Body of pancreas (tissue), 4 donors: ENCODE results near the gene NCOR2. TPM values are rescaled to one million over a fixed set of nuclear protein-coding genes. Genes with fewer than 3 reads are reported as not detected.
A peak's percentile ranks its signal among the peaks of the same experiment; 100 is the strongest.

Experiments
- ATAC-seq: fragments of 150-250 bp; one replicate; pipeline ENCODE4 v1.9.1; 2016
- DNase-seq, 4 donors: peaks; one replicate each; pipeline ENCODE4 v3.0.0-alpha.2; 2019
- H3K27ac ChIP-seq, 4 donors: fragments of 200-600 bp; sonication (generic); 1 replicate in 3 of 4; 2 replicates in 1 of 4; pipeline versions ENCODE4 v1.5.1 to v1.6.1; 2016 to 2019; ENCODE audit warnings: mild to moderate bottlenecking in 1 of 4, mixed read lengths in 1 of 4, moderate library complexity in 1 of 4
- H3K27me3 ChIP-seq, 2 donors: fragments of 200-600 bp; sonication (generic); one replicate each; pipeline ENCODE4 v1.6.0; 2016; ENCODE audit warnings: mild to moderate bottlenecking in 1 of 2
- H3K36me3 ChIP-seq, 2 donors: fragments of 200-600 bp; sonication (generic); replicated peaks in 1 of 2; 2 replicates each; pipeline ENCODE4 v1.5.1; 2016; ENCODE audit warnings: low read depth in 2 of 2; ENCODE audit not compliant: insufficient read depth in 1 of 2
- H3K4me1 ChIP-seq: fragments of 200-600 bp; sonication (generic); one replicate; pipeline ENCODE4 v1.6.0; 2016
- H3K4me3 ChIP-seq, 2 donors: fragments of 200-600 bp; sonication (generic); 1 replicate in 1 of 2; 2 replicates in 1 of 2; pipeline ENCODE4 v1.5.1; 2016 to 2019
- H3K9me3 ChIP-seq, 3 donors: fragments of 200-600 bp; sonication (generic); 1 replicate in 2 of 3; 2 replicates in 1 of 3; pipeline ENCODE4 v1.5.1; 2016
- POLR2A ChIP-seq, 3 donors: fragments of 450-650 bp; IDR thresholded peaks; one replicate each; pipeline ENCODE4 v1.6.1; 2016; ENCODE audit warnings: antibody characterized with exemption in 3 of 3, mild to moderate bottlenecking in 2 of 3
- WGBS, 2 donors: methylation state at CpG; one replicate each; pipeline ENCODE4 v1.1.5; 2017; 5-methylcytosine and 5-hydroxymethylcytosine counted together
- intact Hi-C: fragments of 100-400 bp; cut with DNase I; formaldehyde crosslinking; loops from one replicate; pipeline ENCODE4 v1.15.1; 2023
- total RNA-seq, 2 donors: library from RNA; depleted of rRNA; stranded (reverse); fragments of >200 nt; gene quantifications; one replicate each; pipeline ENCODE4 v1.1.0, GENCODE V29; 2016
- TF ChIP-seq, protein P1 (sequence below), 7 experiments: fragments of 450-650 bp in 4 of 7; fragments of 200-600 bp in 3 of 7; sonication (generic) in 3 of 7; IDR thresholded peaks; one replicate each; pipeline ENCODE4 v1.5.1; 2016 to 2019; ENCODE audit warnings: antibody characterized with exemption in 7 of 7

Gene NCOR2
- total RNA-seq, 2 donors from 2014 or later, result 53.7 to 397 TPM

DNA sequence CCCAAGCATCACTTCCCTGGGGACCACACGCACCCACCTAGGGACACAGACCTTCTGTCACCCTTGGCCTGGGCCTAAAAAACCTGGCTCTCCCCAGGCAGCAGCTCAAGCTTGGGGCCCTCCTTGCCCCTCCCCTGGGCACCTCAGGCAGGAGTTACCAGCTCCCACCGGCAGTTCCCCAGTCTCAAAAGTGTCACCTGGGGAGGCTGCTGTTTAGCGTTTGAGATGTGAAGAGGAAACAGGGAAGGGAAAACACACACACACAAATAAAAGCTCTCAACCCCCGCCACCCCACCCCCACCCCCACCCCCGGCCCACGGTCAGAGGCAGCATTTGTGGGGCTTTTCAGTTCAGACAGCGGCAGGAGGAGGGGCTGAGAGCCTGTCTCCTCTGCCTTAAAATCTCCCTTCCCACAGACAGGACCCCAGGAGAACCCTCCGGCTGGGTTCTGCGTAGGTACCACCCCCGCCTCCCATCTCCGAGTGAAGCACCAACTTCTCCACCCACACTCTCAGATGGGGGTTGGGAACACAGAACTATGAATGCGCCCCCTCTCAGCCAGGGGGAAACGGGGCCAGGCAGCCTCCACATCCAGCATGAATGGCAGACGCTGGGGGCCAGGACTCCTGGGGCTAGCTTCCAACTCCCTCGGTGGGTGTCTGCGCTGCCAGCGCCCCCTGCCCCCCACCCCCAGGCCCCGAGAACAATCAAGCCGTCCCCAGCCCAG is 3.0 kb downstream of the NCOR2 start:
- H3K27ac ChIP-seq, result peak overlapping the region in 3 of 4 donors; percentile 92 to 97 (median 96)
- H3K4me1 ChIP-seq, result peaks cover 60% of the 10 kb centered on the region
- H3K9me3 ChIP-seq, result no peaks in the 10 kb centered on the region
- no peak overlapping the region for H3K4me3 ChIP-seq
- 35 to 39% methylated on average over 9 to 17 of the region's 19 CpGs for WGBS, 2 donors
- TF ChIP-seq, protein P1, sequence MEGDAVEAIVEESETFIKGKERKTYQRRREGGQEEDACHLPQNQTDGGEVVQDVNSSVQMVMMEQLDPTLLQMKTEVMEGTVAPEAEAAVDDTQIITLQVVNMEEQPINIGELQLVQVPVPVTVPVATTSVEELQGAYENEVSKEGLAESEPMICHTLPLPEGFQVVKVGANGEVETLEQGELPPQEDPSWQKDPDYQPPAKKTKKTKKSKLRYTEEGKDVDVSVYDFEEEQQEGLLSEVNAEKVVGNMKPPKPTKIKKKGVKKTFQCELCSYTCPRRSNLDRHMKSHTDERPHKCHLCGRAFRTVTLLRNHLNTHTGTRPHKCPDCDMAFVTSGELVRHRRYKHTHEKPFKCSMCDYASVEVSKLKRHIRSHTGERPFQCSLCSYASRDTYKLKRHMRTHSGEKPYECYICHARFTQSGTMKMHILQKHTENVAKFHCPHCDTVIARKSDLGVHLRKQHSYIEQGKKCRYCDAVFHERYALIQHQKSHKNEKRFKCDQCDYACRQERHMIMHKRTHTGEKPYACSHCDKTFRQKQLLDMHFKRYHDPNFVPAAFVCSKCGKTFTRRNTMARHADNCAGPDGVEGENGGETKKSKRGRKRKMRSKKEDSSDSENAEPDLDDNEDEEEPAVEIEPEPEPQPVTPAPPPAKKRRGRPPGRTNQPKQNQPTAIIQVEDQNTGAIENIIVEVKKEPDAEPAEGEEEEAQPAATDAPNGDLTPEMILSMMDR (IDR thresholded peaks at IDR 0.05), result no peak
- TF ChIP-seq POLR2A (IDR thresholded peaks at IDR 0.05), result no peak
- no peaks in the 10 kb centered on the region for H3K27me3 ChIP-seq
- DNase-seq, result no peak
- ATAC-seq, result no peak
- H3K36me3 ChIP-seq, result no peaks in the 10 kb centered on the region
- intact Hi-C loops, result no loop called here

DNA sequence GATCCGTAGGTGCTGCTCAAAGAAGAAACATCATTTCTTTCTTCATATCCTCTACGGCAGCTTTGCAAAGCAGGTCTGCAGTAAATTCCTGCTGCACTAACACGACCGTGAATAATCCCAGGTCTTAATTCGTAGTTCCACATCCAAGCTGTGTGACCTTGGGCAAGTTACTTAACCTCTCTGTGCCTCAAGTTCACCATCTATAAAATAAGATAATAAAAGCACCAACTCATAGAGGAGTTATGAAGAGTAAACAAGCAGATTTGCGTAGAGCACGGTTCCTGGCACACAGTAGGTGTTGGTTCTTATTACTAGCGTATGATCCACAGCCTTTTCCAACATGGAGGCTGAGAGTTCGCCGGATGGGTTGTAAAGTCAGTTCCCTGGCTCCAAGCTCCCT is 3.6 kb downstream of the NCOR2 start:
- intact Hi-C loops, result no loop called here
- 76 to 78% methylated on average over 7 to 10 of the region's 10 CpGs for WGBS, 2 donors
- peaks cover 55% of the 10 kb centered on the region for H3K4me1 ChIP-seq
- ATAC-seq, result no peak
- H3K27ac ChIP-seq, result peak overlapping the region in 3 of 4 donors; percentile 53 to 96 (median 92)
- TF ChIP-seq, protein P1 (IDR thresholded peaks at IDR 0.05), result no peak
- TF ChIP-seq POLR2A (IDR thresholded peaks at IDR 0.05), result no peak
- DNase-seq, result no peak
- no peaks in the 10 kb centered on the region for H3K9me3 ChIP-seq
- no peaks in the 10 kb centered on the region for H3K36me3 ChIP-seq
- no peaks in the 10 kb centered on the region for H3K27me3 ChIP-seq
- no peak overlapping the region for H3K4me3 ChIP-seq

DNA sequence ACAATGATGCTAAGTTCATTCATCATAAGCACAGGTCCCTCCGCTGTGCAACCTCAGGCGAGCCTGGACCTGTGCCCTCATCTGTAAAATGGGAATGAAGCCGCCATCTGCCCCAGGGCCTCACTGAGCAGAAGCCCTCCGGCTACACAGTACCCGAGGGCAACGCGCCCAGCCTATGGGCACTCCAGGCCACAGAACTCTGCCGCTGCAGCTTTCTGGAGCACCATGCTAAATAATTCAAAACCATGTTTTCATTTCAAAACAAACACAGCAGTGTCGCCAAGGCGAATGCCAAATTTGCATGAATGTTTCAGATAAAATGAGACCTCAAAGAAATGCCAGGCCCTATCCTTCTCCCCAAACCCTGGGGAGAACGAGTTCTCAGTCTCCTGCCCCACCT is 4.0 kb downstream of the NCOR2 start:
- Histone ChIP-seq H3K36me3 (no peaks in the 10 kb centered on the region), H3K4me3 (no peak overlapping the region), H3K27me3 (no peaks in the 10 kb centered on the region), H3K4me1 (peaks cover 51% of the 10 kb centered on the region), H3K9me3 (no peaks in the 10 kb centered on the region), H3K27ac (peak overlapping the region in 1 of 4 donors; percentile 53)
- intact Hi-C loops, result no loop called here
- no peak for ATAC-seq
- TF ChIP-seq, protein P1 (IDR thresholded peaks at IDR 0.05), result no peak
- TF ChIP-seq POLR2A (IDR thresholded peaks at IDR 0.05), result no peak
- DNase-seq, result no peak
- 73 to 83% methylated on average over 9 to 11 of the region's 11 CpGs for WGBS, 2 donors

DNA sequence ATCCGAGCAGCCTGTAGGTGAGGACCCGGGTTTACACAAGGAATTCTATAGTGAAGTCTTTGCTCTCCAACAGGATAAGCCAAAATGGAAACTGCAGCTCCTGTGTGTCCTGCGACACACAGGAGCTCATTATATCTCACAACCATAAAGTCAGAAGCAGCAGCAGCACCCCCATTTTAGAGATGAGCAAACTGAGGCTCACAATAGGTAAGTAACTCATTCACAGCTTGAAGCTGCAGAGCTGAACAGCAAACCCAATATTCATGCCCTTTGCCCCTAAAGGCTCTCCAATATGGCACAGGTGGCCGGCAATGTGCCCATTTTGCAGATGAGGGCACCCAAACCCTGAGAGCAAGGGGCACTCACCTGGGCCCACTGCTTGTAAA is 4.6 kb downstream of the NCOR2 start:
- Histone ChIP-seq H3K36me3 (no peaks in the 10 kb centered on the region), H3K27me3 (no peaks in the 10 kb centered on the region), H3K27ac (no peak overlapping the region), H3K4me1 (peaks cover 47% of the 10 kb centered on the region), H3K9me3 (no peaks in the 10 kb centered on the region), H3K4me3 (no peak overlapping the region)
- TF ChIP-seq, protein P1 (IDR thresholded peaks at IDR 0.05), result no peak
- TF ChIP-seq POLR2A (IDR thresholded peaks at IDR 0.05), result no peak
- 81 to 100% methylated on average over 2 to 4 of the region's 4 CpGs for WGBS, 2 donors
- intact Hi-C loops, result no loop called here
- DNase-seq (no peak), ATAC-seq (no peak)
